Measurements from ENCODE around the gene GBE1.

DNA sequence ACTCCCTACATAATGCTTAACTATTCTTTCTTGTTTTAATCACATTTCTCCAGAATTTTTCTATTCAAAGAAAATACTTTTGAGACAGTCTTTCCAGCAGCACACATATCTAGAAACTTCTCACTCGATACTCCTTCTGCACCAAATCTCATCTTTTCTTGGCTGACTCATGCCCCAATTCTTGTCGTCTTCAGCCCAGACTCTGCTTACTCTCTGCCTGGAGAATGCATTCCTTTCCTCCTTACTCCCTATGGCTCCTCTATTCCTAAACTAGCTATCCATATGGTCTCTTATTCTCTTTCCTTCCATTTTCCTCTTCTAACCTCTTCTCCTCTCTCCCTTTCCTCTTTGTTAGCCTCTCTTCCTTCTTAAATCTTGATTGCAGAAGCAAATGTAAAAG, 158.7 kb downstream of the GBE1 start:
- TF ChIP-seq, protein P1, sequence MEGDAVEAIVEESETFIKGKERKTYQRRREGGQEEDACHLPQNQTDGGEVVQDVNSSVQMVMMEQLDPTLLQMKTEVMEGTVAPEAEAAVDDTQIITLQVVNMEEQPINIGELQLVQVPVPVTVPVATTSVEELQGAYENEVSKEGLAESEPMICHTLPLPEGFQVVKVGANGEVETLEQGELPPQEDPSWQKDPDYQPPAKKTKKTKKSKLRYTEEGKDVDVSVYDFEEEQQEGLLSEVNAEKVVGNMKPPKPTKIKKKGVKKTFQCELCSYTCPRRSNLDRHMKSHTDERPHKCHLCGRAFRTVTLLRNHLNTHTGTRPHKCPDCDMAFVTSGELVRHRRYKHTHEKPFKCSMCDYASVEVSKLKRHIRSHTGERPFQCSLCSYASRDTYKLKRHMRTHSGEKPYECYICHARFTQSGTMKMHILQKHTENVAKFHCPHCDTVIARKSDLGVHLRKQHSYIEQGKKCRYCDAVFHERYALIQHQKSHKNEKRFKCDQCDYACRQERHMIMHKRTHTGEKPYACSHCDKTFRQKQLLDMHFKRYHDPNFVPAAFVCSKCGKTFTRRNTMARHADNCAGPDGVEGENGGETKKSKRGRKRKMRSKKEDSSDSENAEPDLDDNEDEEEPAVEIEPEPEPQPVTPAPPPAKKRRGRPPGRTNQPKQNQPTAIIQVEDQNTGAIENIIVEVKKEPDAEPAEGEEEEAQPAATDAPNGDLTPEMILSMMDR (IDR thresholded peaks at IDR 0.05; ENCODE audit: low read depth, low read length) = no peak
- TF ChIP-seq EZH2phosphoT487 (IDR thresholded peaks at IDR 0.05; ENCODE audit: low read depth) = no peak
